Mesenchymal stem cell (in vitro differentiated cells and primary cell): ENCODE data around the gene RABGAP1L.

ENCODE experiments used
- DNase-seq: peaks from one replicate; pipeline ENCODE4 v3.0.0-alpha.2; 2013
- H2AFZ ChIP-seq: one replicate; pipeline ENCODE4 v1.6.1; 2013; ENCODE audit warnings: low read depth, mild to moderate bottlenecking, control low read depth, inconsistent platforms, low read length, moderate library complexity
- H2AK5ac ChIP-seq: 2 replicates; pipeline ENCODE4 v1.6.1; 2013; ENCODE audit warnings: low read length, moderate library complexity, mild to moderate bottlenecking, inconsistent platforms; ENCODE audit not compliant: severe bottlenecking
- H2BK120ac ChIP-seq: one replicate; pipeline ENCODE4 v1.6.1; 2013; ENCODE audit warnings: low read depth, mild to moderate bottlenecking, inconsistent platforms, low read length, moderate library complexity
- H2BK12ac ChIP-seq, 2 experiments: one replicate each; pipeline ENCODE4 v1.6.1; 2013; ENCODE audit warnings: inconsistent platforms in 2 of 2, low read length in 2 of 2, mild to moderate bottlenecking in 2 of 2, moderate library complexity in 2 of 2, control low read depth in 1 of 2
- H2BK15ac ChIP-seq: one replicate; pipeline ENCODE4 v1.6.1; 2013; ENCODE audit warnings: mild to moderate bottlenecking, low read depth, inconsistent platforms; ENCODE audit not compliant: poor library complexity, severe bottlenecking
- H2BK5ac ChIP-seq: 2 replicates; pipeline ENCODE4 v1.6.1; 2013; ENCODE audit warnings: low read depth, mild to moderate bottlenecking, low read length, control low read depth, inconsistent platforms; ENCODE audit not compliant: poor library complexity, severe bottlenecking
- H3K14ac ChIP-seq, 2 experiments: one replicate each; pipeline ENCODE4 v1.6.1; 2013; ENCODE audit warnings: inconsistent platforms in 2 of 2, low read length in 2 of 2, control low read depth in 1 of 2, mild to moderate bottlenecking in 1 of 2, moderate library complexity in 1 of 2
- H3K18ac ChIP-seq, 2 experiments: one replicate each; pipeline ENCODE4 v1.6.1; 2013; ENCODE audit warnings: inconsistent platforms in 2 of 2, low read length in 2 of 2, control low read depth in 1 of 2, low read depth in 1 of 2, mild to moderate bottlenecking in 1 of 2
- H3K23ac ChIP-seq, 2 experiments: one replicate each; pipeline ENCODE4 v1.6.1; 2013; ENCODE audit warnings: inconsistent platforms in 2 of 2, low read length in 2 of 2, mild to moderate bottlenecking in 2 of 2, moderate library complexity in 2 of 2, control low read depth in 1 of 2
- H3K27ac ChIP-seq: 2 replicates; pipeline ENCODE4 v1.5.1; 2013; ENCODE audit warnings: mild to moderate bottlenecking, moderate library complexity, low read length, control low read depth, inconsistent platforms; ENCODE audit not compliant: poor library complexity, severe bottlenecking
- H3K27me3 ChIP-seq, 2 experiments: 2 replicates each; pipeline versions ENCODE4 v1.6.1 to v1.7.0; 2013; ENCODE audit warnings: low read length in 2 of 2, mild to moderate bottlenecking in 2 of 2, moderate library complexity in 2 of 2, control low read depth in 1 of 2, inconsistent platforms in 1 of 2; ENCODE audit not compliant: control insufficient read depth in 1 of 2, insufficient read depth in 1 of 2
- H3K36me3 ChIP-seq, 2 experiments: 2 replicates each; pipeline versions ENCODE4 v1.6.1 to v1.7.0; 2013; ENCODE audit warnings: low read length in 2 of 2, control low read depth in 1 of 2, inconsistent platforms in 1 of 2, low read depth in 1 of 2, mild to moderate bottlenecking in 1 of 2; ENCODE audit not compliant: insufficient read depth in 2 of 2, control insufficient read depth in 1 of 2
- H3K4ac ChIP-seq, 2 experiments: one replicate each; pipeline ENCODE4 v1.6.1; 2013; ENCODE audit warnings: inconsistent platforms in 2 of 2, low read length in 2 of 2, mild to moderate bottlenecking in 2 of 2, moderate library complexity in 2 of 2, control low read depth in 1 of 2, low read depth in 1 of 2
- H3K4me1 ChIP-seq: 2 replicates; pipeline ENCODE4 v1.6.1; 2013; ENCODE audit warnings: low read depth, low read length, control low read depth; ENCODE audit not compliant: control insufficient read depth, insufficient read depth
- H3K4me2 ChIP-seq: 2 replicates; pipeline ENCODE4 v1.6.1; 2013; ENCODE audit warnings: low read length, mild to moderate bottlenecking, inconsistent platforms; ENCODE audit not compliant: poor library complexity, severe bottlenecking
- H3K4me3 ChIP-seq, 2 experiments: 2 replicates each; pipeline versions ENCODE4 v1.5.1 to v1.7.0; 2013; ENCODE audit warnings: low read length in 2 of 2, mild to moderate bottlenecking in 2 of 2, control low read depth in 1 of 2, low read depth in 1 of 2; ENCODE audit not compliant: insufficient read depth in 1 of 2
- H3K79me1 ChIP-seq: replicated peaks from 2 replicates; pipeline ENCODE4 v1.6.1; 2013; ENCODE audit warnings: mild to moderate bottlenecking, control low read depth, low read length, inconsistent platforms; ENCODE audit not compliant: poor library complexity, severe bottlenecking
- H3K9ac ChIP-seq: 2 replicates; pipeline ENCODE4 v1.7.0; 2013; ENCODE audit warnings: mild to moderate bottlenecking, low read length, moderate library complexity
- H3K9me3 ChIP-seq: 2 replicates; pipeline ENCODE4 v1.7.0; 2013; ENCODE audit warnings: mild to moderate bottlenecking, low read length; ENCODE audit not compliant: control insufficient read depth
- H4K8ac ChIP-seq: one replicate; pipeline ENCODE4 v1.6.1; 2013; ENCODE audit warnings: inconsistent platforms, mild to moderate bottlenecking, low read length, moderate library complexity
- H4K91ac ChIP-seq: one replicate; pipeline ENCODE4 v1.6.1; 2013; ENCODE audit warnings: mild to moderate bottlenecking, low read length, inconsistent platforms
- WGBS: methylation state at CpG from one replicate; pipeline ENCODE4 v1.1.7; 2013; ENCODE audit warnings: mixed read lengths; 5-methylcytosine and 5-hydroxymethylcytosine counted together

RABGAP1L gene

DNA sequence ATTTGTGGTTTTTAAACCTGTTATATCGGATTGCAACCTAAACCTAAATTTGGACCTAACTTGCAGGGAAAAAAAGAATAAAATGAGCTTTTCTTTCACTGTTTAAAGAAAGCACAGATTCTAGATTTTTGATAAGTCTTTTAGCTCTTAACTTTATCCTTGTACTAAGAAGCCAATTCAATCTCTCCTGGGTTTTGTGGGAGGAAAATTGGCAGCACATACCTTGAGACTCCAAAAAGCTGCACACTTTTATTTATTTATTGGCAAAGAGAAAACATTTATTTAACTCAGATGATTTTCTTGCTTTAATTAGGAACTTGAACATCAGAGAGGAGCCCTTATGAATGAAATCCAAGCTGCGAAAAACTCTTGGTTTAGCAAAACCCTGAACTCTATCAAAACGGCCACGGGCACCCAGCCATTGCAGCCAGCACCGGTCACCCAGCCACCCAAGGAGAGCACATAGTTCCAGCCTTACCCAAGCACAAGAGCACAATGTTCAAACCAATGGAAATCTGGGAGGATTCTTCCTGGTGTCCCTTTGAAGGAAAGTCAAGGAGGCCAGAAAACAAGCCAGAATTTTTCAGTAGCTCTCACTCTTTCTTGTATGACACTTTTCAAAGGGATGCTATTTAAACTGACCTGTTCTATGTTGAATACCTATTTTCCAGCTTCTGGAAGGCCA lies 830.4 kb downstream of the RABGAP1L start:
- H2BK120ac ChIP-seq: no peak overlapping the region
- no peak overlapping the region for H3K14ac ChIP-seq
- 94% methylated on average over 4 of the region's 5 CpGs for WGBS
- no peak overlapping the region for H3K27ac ChIP-seq
- no peak overlapping the region for H3K18ac ChIP-seq
- H2AK5ac ChIP-seq: no peak overlapping the region
- no peak overlapping the region for H2BK15ac ChIP-seq
- no peak overlapping the region for H3K4ac ChIP-seq
- no peaks in the 10 kb centered on the region for H3K9me3 ChIP-seq
- peak overlapping the region in 1 of 2 experiments; percentile 89 for H3K4me3 ChIP-seq
- H2BK12ac ChIP-seq: no peak overlapping the region
- no peak overlapping the region for H3K23ac ChIP-seq
- peak overlapping the region; percentile 95 for H3K9ac ChIP-seq
- no peak for DNase-seq
- H3K4me2 ChIP-seq: no peak overlapping the region
- H3K4me1 ChIP-seq: no peaks in the 10 kb centered on the region
- no peaks in the 10 kb centered on the region for H3K27me3 ChIP-seq
- no peaks in the 10 kb centered on the region for H3K79me1 ChIP-seq
- H2BK5ac ChIP-seq: no peak overlapping the region
- no peak overlapping the region for H4K91ac ChIP-seq
- peaks cover 0 to 5% of the 10 kb centered on the region in 2 experiments for H3K36me3 ChIP-seq
- H2AFZ ChIP-seq: no peak overlapping the region
- H4K8ac ChIP-seq: no peak overlapping the region

- WGBS: 91% methylated on average over 4 of the region's 6 CpGs
- Histone ChIP-seq H3K27ac (no peak overlapping the region), H2AFZ (no peak overlapping the region), H3K9ac (peak overlapping the region; percentile 95), H2BK5ac (no peak overlapping the region), H3K36me3 (peaks cover 0 to 5% of the 10 kb centered on the region in 2 experiments), H4K8ac (no peak overlapping the region), H3K4me3 (peak overlapping the region in 1 of 2 experiments; percentile 89), H3K27me3 (no peaks in the 10 kb centered on the region), H3K23ac (no peak overlapping the region), H2BK12ac (no peak overlapping the region), H2AK5ac (no peak overlapping the region), H3K4me2 (no peak overlapping the region), H4K91ac (no peak overlapping the region), H2BK15ac (no peak overlapping the region), H2BK120ac (no peak overlapping the region), H3K4ac (no peak overlapping the region), H3K14ac (no peak overlapping the region), H3K4me1 (no peaks in the 10 kb centered on the region), H3K18ac (no peak overlapping the region), H3K9me3 (no peaks in the 10 kb centered on the region), H3K79me1 (no peaks in the 10 kb centered on the region)
- peak; percentile 51 for DNase-seq
These were observed 831.2 kb downstream of the RABGAP1L start for GRCh38 chr1:174990382-174990999.

GRCh38 chr1:174991473-174991872 lies 832.2 kb downstream of the RABGAP1L start:
- no peak for DNase-seq
- no peak overlapping the region for H4K8ac ChIP-seq
- H3K23ac ChIP-seq: no peak overlapping the region
- H3K79me1 ChIP-seq: no peaks in the 10 kb centered on the region
- no peak overlapping the region for H3K4me3 ChIP-seq
- H2BK12ac ChIP-seq: no peak overlapping the region
- H3K9me3 ChIP-seq: no peaks in the 10 kb centered on the region
- H3K4ac ChIP-seq: no peak overlapping the region
- WGBS: 100% methylated on average over 1 of the region's 1 CpG
- no peak overlapping the region for H3K27ac ChIP-seq
- H3K27me3 ChIP-seq: no peaks in the 10 kb centered on the region
- H2BK5ac ChIP-seq: no peak overlapping the region
- peaks cover 3% of the 10 kb centered on the region for H3K4me1 ChIP-seq
- no peak overlapping the region for H2BK15ac ChIP-seq
- no peak overlapping the region for H3K4me2 ChIP-seq
- peak overlapping the region; percentile 95 for H3K9ac ChIP-seq
- no peak overlapping the region for H4K91ac ChIP-seq
- H3K36me3 ChIP-seq: peaks cover 0 to 3% of the 10 kb centered on the region in 2 experiments
- no peak overlapping the region for H3K14ac ChIP-seq
- no peak overlapping the region for H2BK120ac ChIP-seq
- H2AFZ ChIP-seq: no peak overlapping the region
- H3K18ac ChIP-seq: no peak overlapping the region
- no peak overlapping the region for H2AK5ac ChIP-seq

- H3K4me3 ChIP-seq: no peak overlapping the region
- no peak overlapping the region for H3K4me2 ChIP-seq
- H3K36me3 ChIP-seq: peaks cover 0 to 3% of the 10 kb centered on the region in 2 experiments
- no peak overlapping the region for H3K9ac ChIP-seq
- no peak overlapping the region for H2BK12ac ChIP-seq
- no peaks in the 10 kb centered on the region for H3K27me3 ChIP-seq
- no peak overlapping the region for H3K18ac ChIP-seq
- H3K23ac ChIP-seq: no peak overlapping the region
- no peak overlapping the region for H2BK15ac ChIP-seq
- H3K27ac ChIP-seq: no peak overlapping the region
- H2BK120ac ChIP-seq: no peak overlapping the region
- no peak overlapping the region for H3K4ac ChIP-seq
- no peak overlapping the region for H2BK5ac ChIP-seq
- no peaks in the 10 kb centered on the region for H3K79me1 ChIP-seq
- H3K14ac ChIP-seq: no peak overlapping the region
- H2AFZ ChIP-seq: no peak overlapping the region
- H4K8ac ChIP-seq: no peak overlapping the region
- DNase-seq: no peak
- H3K4me1 ChIP-seq: peaks cover 5% of the 10 kb centered on the region
- no peak overlapping the region for H4K91ac ChIP-seq
- H3K9me3 ChIP-seq: no peaks in the 10 kb centered on the region
- H2AK5ac ChIP-seq: no peak overlapping the region
- WGBS: 38% methylated on average over 2 of the region's 3 CpGs
These were observed 835.8 kb downstream of the RABGAP1L start for GRCh38 chr1:174995121-174995520.
